Frontal cortex (tissue), 1 donor: Measurements from ENCODE around the gene AMY1B. TPM values are rescaled to one million over a fixed set of nuclear protein-coding genes. Genes with fewer than 3 reads are reported as not detected.

Source experiments
- small RNA-seq: library from RNA; depleted of rRNA; stranded (forward); fragments of <200 nt; gene quantifications from one replicate; pipeline ENCODE3, GENCODE V24; 2014
- total RNA-seq: library from RNA; depleted of rRNA; stranded (reverse); fragments of >200 nt; gene quantifications from one replicate; pipeline ENCODE4 v1.2.3, GENCODE V29; 2014

Gene AMY1B
- total RNA-seq, 1 donor from 2014 or later: not detected

Small RNA genes lying within 50 kb of the gene (small RNA-seq; reads per million reads assigned to genes)
- not detected for gene AC105272.1

Other genes with a start within 250 kb of the AMY1B start
- gene RNPC3, start 170.5 kb downstream of the AMY1B start, total RNA-seq: 16.7 TPM
- gene AMY2B, start 124.6 kb downstream of the AMY1B start, total RNA-seq: 146 TPM
- not detected for gene AMY2A, start 78.8 kb downstream of the AMY1B start, total RNA-seq
- gene AMY1A, start 40.5 kb downstream of the AMY1B start, total RNA-seq: not detected
- gene AMY1C, start 53.7 kb upstream of the AMY1B start, total RNA-seq: not detected